GM04504 (cell line): ENCODE measurements around the gene C3orf70.
"Not testable (repeated sequence)": the region's sequence is repeated elsewhere in the genome, so short reads cannot be mapped to it uniquely, and the experiment has no call there.

Experiments used
- DNase-seq: peaks from one replicate; pipeline ENCODE4 v3.0.0-alpha.2; 2012; ENCODE audit warnings: low read depth

The C3orf70 gene

GRCh38 chr3:185151101-185151963 is 1.5 kb downstream of the C3orf70 start:
- DNase-seq, result no peak

DNA sequence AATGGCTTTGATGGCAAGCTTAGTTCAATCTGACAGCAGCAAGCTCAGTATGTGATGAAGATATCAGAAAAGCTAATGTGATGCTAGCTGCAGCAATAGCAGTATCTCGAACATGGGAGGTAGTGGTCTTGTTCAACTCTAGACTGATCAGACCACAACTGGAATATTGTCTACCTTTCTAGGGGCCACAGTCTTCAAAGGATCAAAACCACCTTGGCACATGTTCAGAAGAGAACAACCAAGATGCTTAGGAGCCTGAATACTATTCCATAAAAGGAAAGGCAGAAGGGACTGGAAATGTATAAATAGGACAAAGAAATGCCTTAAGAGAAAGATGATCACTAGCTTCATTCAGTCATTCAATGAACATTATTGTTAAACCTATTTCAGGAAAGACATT is 2.3 kb downstream of the C3orf70 start:
- DNase-seq, result no peak

DNA sequence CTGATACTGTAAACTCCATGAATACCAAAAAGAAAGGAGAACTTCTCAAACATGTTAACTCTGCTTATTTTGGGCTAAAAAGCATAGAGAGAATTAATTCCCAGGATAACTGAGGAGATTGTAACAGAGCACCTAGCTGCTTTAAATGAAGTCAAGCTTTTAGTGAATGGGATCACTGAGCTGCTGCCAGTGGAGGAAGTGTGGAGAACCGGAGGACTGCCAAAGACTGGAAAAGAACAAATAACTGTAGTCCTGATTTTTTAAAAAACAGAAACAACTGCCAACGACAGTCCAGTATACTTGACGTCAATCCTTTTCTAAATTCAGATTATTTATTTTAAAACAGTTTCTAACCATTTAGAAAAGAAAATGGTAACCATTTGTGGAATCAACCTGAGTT is 3.3 kb downstream of the C3orf70 start:
- DNase-seq, result no peak

- no peak for DNase-seq
Measured at GRCh38 chr3:185145511-185145910, 7.3 kb downstream of the C3orf70 start.

DNA sequence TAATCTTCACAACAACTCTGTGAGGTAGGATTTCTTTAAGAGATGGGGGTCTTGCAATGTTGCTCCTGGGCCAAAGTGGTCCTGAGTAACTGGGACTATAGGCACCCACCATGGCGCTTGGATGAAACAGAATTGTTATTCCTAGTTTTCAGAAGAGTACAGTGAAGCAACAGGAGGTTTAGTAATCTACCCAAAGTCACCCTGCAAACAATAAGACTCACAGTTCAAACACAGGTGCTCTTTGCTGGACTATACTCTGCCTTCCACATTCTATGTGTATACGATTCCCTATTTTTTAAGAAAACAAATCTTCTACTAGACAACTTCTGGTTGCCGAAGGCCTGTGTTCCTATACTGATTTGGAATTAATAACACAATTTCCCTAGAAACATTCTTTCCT is 8.1 kb downstream of the C3orf70 start:
- no peak for DNase-seq

- no peak for DNase-seq
Measured at GRCh38 chr3:185137821-185138220, 15.0 kb downstream of the C3orf70 start.

GRCh38 chr3:185134509-185134908 is 18.4 kb downstream of the C3orf70 start:
- DNase-seq, result no peak

DNA sequence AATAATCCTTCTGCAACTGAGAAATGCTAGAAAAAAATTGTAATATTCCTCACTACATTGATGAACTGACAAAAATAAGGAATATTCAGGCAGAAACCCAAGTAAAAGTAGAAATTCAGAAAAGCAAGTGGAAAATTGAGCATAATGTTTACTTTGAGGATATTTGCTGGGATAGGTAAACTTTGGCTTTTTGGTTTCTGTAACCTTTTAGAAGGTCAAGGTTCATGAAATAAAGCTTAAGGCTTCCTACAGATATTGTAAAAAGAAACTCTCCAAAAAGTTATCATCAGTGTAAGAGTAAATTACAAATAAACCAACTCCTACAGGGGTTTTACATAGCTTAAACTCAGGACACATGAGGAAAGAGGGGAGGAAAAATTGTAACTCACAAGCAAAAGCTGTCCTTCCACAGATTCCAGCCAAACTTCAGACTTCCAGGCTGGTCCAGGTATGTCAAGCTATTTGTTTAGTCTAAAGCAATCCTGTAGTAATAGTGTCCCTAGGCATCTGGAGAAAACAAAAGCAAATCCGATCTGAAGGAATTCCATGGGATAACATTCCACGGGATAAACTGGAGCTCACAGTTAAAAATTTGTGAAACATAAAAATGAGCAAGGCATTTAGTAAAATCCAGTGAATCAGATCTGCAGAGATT is 21.1 kb downstream of the C3orf70 start:
- DNase-seq, result no peak

DNA sequence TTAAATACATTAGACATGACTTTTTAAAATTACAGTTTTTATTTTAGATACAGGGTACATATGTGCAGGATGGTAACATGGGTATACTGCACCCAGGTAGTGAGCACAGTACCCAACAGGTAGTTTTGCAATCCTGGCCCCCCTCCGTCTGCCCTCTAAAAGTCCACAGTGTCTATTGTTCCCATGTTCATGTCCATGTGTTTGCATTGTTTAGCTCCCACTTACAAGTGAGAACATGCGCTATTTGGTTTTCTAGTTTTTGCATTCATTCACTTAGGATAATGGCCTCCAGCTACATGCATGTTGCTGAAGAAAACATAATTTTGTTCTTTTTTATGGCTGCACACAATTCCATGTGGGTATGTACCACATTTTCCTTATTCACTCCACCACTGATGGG is 23.8 kb downstream of the C3orf70 start:
- DNase-seq, result no peak

GRCh38 chr3:185126201-185126600 is 26.7 kb downstream of the C3orf70 start:
- no peak for DNase-seq

DNA sequence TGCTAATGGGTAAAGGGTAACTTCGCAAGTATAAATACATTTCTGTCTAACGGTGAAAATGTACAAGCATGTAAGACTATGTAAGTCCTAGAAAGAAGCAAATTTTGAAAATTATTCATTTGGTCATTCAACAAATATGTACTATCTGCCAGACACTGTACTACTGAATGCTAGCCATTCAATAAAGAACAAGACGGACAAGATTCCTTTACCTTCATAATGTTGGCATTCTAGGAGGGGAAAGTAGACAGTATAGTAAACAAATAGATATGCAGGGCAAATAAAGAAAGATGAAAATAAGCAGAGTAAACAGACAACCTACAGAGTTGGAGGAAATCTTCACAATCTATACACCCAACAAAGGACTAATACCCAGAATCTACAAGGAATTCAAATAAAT is 32.7 kb downstream of the C3orf70 start:
- DNase-seq, result no peak

GRCh38 chr3:185115371-185115770 is 37.5 kb downstream of the C3orf70 start:
- no peak for DNase-seq

- no peak for DNase-seq
Measured at GRCh38 chr3:185114756-185115155, 38.1 kb downstream of the C3orf70 start.

- DNase-seq, result no peak
Measured at GRCh38 chr3:185112186-185112585, 40.7 kb downstream of the C3orf70 start.

DNA sequence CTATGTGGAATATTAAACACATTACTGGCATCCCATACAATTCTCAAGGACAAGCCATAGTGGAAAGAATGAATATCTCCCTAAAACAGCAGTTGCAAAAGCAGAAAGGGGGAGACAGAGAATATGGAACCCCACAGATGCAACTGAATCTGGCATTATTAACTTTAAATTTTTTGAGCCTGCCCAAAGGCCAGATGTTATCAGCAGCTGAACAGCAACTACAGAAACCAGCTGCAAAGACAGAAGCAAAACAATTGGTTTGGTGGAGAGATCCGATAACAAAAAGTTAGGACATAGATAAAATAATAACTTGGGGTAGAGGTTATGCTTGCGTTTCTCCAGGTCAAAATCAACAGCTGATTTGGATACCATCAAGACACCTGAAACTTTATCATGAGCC is 43.8 kb downstream of the C3orf70 start:
- DNase-seq, result not testable (repeated sequence)

DNA sequence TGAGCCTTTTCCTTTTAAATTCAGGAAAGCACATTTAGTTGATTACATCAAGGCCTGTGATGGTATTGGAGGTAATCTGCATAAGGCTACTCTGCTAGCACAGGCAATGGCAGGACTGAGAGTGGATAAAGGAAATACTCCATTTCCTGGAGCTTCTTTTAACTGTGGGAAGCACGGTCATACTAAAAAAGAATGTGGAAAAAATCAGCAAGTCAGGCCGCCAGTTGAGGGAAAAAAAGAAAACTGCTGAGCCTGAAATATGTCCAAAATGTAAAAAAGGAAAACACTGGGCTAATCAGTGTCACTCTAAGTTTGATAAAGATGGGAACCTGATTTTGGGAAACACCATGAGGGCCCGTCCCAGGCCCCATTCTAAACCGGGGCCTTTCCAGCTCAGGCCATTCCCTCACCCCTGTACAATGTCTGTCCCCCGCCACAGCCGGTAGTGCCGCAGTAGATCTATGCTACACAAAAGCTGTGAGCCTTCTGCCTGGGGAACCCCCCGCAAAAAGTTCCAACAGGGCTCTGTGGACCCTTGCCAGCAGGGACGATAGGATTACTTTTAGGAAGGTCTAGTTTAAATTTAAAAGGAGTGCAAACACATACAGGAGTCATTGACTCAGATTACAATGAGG is 46.5 kb downstream of the C3orf70 start:
- DNase-seq, result not testable (repeated sequence)

- DNase-seq, result no peak
Measured at GRCh38 chr3:185103359-185104127, 49.3 kb downstream of the C3orf70 start.

- no peak for DNase-seq
Measured at GRCh38 chr3:185094697-185095096, 58.2 kb downstream of the C3orf70 start.

DNA sequence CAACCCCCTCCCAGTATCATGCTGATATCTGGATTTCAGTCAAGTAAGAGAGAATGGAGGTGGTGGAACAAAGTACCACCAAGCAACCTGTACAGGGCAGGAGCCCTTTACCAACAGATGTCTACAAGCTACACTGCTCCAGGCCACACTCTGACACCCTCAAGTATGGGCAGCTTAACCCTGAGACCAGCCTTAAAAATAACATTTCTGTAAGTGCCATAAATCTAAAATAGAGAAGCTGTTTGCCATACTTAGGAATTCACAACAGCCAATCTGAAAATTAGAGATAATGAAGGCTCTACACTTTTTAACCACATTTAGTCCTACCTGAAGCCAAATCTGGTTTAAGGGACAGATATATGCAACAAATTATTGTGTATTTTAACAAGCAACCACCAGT is 59.7 kb downstream of the C3orf70 start:
- DNase-seq, result no peak

GRCh38 chr3:185090811-185091210 is 62.0 kb downstream of the C3orf70 start:
- no peak for DNase-seq

DNA sequence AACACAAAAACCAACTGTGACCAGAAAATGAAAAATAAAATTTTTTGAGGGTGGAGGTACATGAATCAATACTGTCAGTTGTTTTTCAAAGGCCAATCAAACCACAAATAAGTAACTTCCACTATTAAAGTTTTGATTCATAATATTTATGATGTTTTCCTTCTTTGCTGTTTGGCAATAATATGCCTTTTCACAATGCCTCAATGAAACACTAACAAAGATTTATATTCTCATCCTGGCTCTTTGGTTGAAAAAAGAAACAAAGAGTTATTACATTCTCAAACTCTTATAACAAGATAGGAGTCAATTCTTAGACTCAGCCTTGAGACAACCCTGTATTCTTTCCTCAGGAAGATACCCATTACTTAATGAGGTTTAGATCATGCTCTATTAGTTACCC is 63.1 kb downstream of the C3orf70 start:
- no peak for DNase-seq

GRCh38 chr3:185089343-185089742 is 63.5 kb downstream of the C3orf70 start:
- DNase-seq, result no peak
